ENCODE results near the gene ALDH16A1. TPM values are rescaled to one million over a fixed set of nuclear protein-coding genes. Genes with fewer than 3 reads are reported as not detected.
"Not testable (repeated sequence)": the region's sequence is repeated elsewhere in the genome, so short reads cannot be mapped to it uniquely, and the experiment has no call there.

ALDH16A1 gene
- total and polyA plus RNA-seq, 4 donors: 15.7 to 22.3 (median 17.1) TPM

DNA sequence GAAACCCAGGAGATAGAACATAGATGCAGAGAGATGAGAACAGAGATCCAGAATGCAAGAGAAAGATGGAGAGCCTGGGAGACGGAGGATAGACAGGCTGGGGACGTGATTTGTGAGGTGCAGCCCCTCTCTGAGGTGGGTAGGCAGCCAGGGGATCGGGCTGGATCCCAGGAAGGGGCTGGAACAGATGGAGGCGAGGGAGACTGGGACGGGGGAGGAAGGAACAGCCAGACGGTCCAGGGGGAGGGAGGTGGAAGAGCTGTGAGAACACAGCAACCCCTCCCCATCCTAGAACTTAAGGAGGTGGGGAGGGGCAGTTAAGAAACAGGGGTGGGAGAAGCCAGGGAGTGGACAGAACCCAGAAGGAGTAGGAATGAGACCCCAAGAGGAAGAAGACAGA lies 14.8 kb upstream of the ALDH16A1 start:
- Histone ChIP-seq H3K4me3 (ENCODE audit: low read depth, low read length) (no peak overlapping the region), H3K27me3 (ENCODE audit: control insufficient read depth, insufficient read depth, low read length) (peaks cover 97% of the 10 kb centered on the region), H3K4me1 (ENCODE audit: control insufficient read depth, insufficient read depth, low read length) (peaks cover 30% of the 10 kb centered on the region), H3K27ac (ENCODE audit: low read depth, low read length) (no peak overlapping the region), H3K9me3 (ENCODE audit: control insufficient read depth, insufficient read depth, low read length) (no peaks in the 10 kb centered on the region), H3K36me3 (ENCODE audit: control insufficient read depth, insufficient read depth, low read length) (no peaks in the 10 kb centered on the region)
- DNase-seq (ENCODE audit: low read depth in 4 of 6, low spot score in 6 of 6): peak in 1 of 6 donors; percentile 91
- WGBS (ENCODE audit: insufficient coverage): 10% methylated on average over 2 of the region's 6 CpGs

DNA sequence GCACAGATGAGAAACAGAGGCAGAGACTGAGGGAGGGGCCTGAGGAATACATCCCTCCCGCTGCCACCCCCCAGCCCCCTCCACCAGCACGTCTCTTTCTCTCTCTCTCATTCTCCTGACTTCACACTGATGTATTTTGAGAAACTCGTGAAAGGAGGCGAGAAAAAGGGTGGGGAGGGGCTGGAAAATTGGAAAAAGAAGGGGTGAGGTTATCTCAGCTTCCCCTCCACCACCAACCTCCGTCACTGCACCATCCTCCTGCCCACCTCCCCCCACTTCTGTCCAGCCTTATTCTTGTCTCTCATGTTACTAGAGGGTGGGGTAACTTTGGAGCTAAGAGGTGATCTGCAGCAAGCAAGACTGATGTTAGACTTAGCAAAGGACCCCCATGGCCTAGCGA lies 13.2 kb upstream of the ALDH16A1 start:
- no peak for DNase-seq (ENCODE audit: low read depth in 4 of 6, low spot score in 6 of 6)
- Histone ChIP-seq H3K27ac (ENCODE audit: low read depth, low read length) (no peak overlapping the region), H3K4me3 (ENCODE audit: low read depth, low read length) (no peak overlapping the region), H3K9me3 (ENCODE audit: control insufficient read depth, insufficient read depth, low read length) (no peaks in the 10 kb centered on the region), H3K27me3 (ENCODE audit: control insufficient read depth, insufficient read depth, low read length) (peaks cover 81% of the 10 kb centered on the region), H3K36me3 (ENCODE audit: control insufficient read depth, insufficient read depth, low read length) (no peaks in the 10 kb centered on the region), H3K4me1 (ENCODE audit: control insufficient read depth, insufficient read depth, low read length) (peaks cover 33% of the 10 kb centered on the region)
- WGBS (ENCODE audit: insufficient coverage): 78% methylated on average over 1 of the region's 6 CpGs

DNA sequence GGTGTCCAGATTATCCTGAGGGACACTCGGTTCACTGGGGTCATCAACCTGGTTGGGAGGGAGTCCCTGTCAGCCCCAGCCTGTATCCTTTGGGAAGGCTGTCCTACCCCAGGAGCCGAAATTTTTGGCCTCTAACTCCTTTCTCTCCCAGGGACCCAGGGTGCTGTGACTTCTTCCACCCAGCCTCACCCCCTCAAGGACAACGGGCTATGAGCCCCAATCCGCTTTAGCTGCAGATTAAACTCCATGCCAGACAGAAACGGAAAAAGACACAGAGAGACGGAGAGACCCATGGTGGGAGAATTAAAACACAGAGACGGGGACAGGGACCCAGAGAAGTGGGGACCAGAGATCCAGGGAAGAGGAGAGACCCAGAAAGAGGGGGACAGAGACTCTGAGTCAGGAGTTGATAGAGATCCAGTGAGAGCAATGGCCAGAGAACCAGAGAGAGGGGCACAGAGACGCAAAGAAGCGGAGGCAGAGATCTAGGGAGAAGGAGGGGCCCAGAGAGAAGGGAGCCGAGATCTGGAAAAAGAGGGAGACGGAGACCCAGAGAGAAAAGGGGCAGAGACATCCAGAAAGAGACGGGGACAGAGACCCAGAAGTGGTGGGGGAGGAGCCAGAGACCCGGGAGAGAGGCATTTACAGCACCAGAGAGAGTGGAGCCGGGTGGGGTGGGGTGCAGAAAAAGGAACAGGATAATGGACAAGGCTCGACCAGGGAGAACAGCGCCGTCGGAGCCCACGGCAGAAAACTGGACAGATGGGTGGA lies 12.4 kb upstream of the ALDH16A1 start:
- Histone ChIP-seq H3K4me3 (ENCODE audit: low read depth, low read length) (no peak overlapping the region), H3K36me3 (ENCODE audit: control insufficient read depth, insufficient read depth, low read length) (peaks cover 3% of the 10 kb centered on the region), H3K27ac (ENCODE audit: low read depth, low read length) (no peak overlapping the region), H3K9me3 (ENCODE audit: control insufficient read depth, insufficient read depth, low read length) (no peaks in the 10 kb centered on the region), H3K27me3 (ENCODE audit: control insufficient read depth, insufficient read depth, low read length) (peaks cover 73% of the 10 kb centered on the region), H3K4me1 (ENCODE audit: control insufficient read depth, insufficient read depth, low read length) (peaks cover 33% of the 10 kb centered on the region)
- no peak for DNase-seq (ENCODE audit: low read depth in 4 of 6, low spot score in 6 of 6)
- WGBS (ENCODE audit: insufficient coverage): 24% methylated on average over 16 of the region's 19 CpGs

DNA sequence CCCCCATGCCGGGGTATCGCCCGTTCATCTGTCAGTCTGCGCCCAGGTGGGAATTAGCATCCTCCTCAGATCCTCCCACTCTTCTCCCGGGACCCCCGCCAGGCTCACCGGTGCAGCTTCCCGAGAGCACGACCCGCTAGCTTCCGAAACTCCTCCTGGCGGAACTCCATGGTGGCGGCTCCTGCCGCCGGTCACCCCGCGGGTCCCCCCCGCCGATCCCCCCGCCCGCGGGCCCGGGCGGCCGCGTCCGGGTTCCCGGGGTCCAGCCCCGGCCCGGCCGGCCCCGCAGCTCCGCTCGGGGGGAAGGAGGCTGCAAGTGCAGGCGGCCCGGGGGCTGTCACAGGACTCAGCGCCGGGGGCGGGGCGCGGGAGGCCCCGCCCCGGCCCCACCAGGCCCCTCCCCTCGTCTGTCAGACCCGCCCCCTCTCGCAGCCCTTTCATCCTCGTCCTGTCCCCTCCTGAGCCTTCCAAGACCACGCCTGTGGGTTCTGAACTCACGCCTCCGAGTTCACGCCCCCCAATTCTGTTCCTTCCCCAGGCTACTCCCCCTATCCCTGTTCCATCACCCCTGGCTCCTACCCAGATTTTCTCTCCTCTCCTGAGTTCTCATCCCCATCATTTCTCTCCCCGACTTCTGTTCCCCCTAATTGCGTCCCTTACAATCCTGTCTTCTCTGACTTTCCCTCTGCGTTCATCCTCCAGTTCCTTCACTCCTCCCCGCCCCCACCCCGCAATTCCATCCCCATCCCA lies 11.6 kb upstream of the ALDH16A1 start, which contains the start of gene SLC17A7:
Gene SLC17A7, minus strand, starts transcription at position 318 of the 750 bp plus-strand sequence. Its CDS starts 148 bp downstream, at position 170.
- H3K27ac ChIP-seq (ENCODE audit: low read depth, low read length): no peak within 1 kb of the TSS
- no peaks in the 10 kb centered on the region for H3K9me3 ChIP-seq (ENCODE audit: control insufficient read depth, insufficient read depth, low read length)
- peaks cover 7% of the 10 kb centered on the region for H3K36me3 ChIP-seq (ENCODE audit: control insufficient read depth, insufficient read depth, low read length)
- no peak within 1 kb of the TSS for H3K4me3 ChIP-seq (ENCODE audit: low read depth, low read length)
- WGBS (ENCODE audit: insufficient coverage): 3% methylated on average over 53 of the region's 56 CpGs
- H3K27me3 ChIP-seq (ENCODE audit: control insufficient read depth, insufficient read depth, low read length): peaks cover 66% of the 10 kb centered on the region
- peak in 1 of 6 donors; percentile 72 for DNase-seq (ENCODE audit: low read depth in 4 of 6, low spot score in 6 of 6)
- H3K4me1 ChIP-seq (ENCODE audit: control insufficient read depth, insufficient read depth, low read length): peaks cover 29% of the 10 kb centered on the region

DNA sequence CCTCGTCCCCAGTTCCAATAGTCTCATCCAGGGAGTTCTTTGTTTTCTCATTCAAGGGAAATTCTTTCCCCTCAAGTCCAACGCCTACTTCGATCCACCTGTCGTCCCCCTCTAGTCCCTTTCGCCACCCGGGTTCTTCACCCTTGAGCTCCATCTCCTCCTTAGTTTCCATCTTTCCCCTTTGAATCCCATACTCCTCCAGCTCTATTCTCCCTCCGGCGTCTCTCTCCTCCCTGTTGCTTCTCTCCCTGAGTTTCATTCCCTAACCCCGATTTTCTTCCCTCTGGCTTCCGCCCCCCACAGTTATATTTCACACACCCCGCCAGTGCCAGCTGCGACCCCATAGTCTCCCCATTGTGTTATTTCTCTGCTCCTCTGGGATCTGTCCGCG lies 11.1 kb upstream of the ALDH16A1 start:
- Histone ChIP-seq H3K27me3 (ENCODE audit: control insufficient read depth, insufficient read depth, low read length) (peaks cover 60% of the 10 kb centered on the region), H3K36me3 (ENCODE audit: control insufficient read depth, insufficient read depth, low read length) (peaks cover 13% of the 10 kb centered on the region), H3K4me3 (ENCODE audit: low read depth, low read length) (no peak overlapping the region), H3K4me1 (ENCODE audit: control insufficient read depth, insufficient read depth, low read length) (peaks cover 24% of the 10 kb centered on the region), H3K9me3 (ENCODE audit: control insufficient read depth, insufficient read depth, low read length) (no peaks in the 10 kb centered on the region), H3K27ac (ENCODE audit: low read depth, low read length) (no peak overlapping the region)
- DNase-seq (ENCODE audit: low read depth in 4 of 6, low spot score in 6 of 6): no peak
- 15% methylated on average over 14 of the region's 14 CpGs for WGBS (ENCODE audit: insufficient coverage)

DNA sequence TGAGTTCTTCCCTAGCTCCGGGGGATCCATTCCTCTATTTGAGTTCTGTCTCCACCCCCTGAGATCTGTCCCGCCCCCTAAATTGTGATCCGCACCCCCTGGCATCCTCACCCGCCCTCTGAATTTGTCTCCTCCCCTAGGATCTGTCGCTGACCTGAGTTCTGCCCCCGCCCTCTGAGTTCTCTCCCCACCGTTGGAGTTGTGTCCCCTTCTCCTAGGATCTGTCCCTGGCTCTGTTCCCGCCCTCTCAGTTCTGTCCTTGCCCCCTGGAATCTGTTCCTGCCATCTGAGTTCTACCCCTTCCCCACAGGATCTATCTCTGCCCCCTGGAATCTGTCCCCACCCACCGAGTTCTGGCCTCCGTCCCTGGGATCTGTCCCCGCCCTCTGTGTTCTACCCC lies 10.7 kb upstream of the ALDH16A1 start:
- Histone ChIP-seq H3K27ac (ENCODE audit: low read depth, low read length) (no peak overlapping the region), H3K27me3 (ENCODE audit: control insufficient read depth, insufficient read depth, low read length) (peaks cover 56% of the 10 kb centered on the region), H3K4me1 (ENCODE audit: control insufficient read depth, insufficient read depth, low read length) (peaks cover 24% of the 10 kb centered on the region), H3K9me3 (ENCODE audit: control insufficient read depth, insufficient read depth, low read length) (no peaks in the 10 kb centered on the region), H3K4me3 (ENCODE audit: low read depth, low read length) (no peak overlapping the region), H3K36me3 (ENCODE audit: control insufficient read depth, insufficient read depth, low read length) (peaks cover 17% of the 10 kb centered on the region)
- 5% methylated on average over 11 of the region's 11 CpGs for WGBS (ENCODE audit: insufficient coverage)
- peak in 1 of 6 donors; percentile 65 for DNase-seq (ENCODE audit: low read depth in 4 of 6, low spot score in 6 of 6)

DNA sequence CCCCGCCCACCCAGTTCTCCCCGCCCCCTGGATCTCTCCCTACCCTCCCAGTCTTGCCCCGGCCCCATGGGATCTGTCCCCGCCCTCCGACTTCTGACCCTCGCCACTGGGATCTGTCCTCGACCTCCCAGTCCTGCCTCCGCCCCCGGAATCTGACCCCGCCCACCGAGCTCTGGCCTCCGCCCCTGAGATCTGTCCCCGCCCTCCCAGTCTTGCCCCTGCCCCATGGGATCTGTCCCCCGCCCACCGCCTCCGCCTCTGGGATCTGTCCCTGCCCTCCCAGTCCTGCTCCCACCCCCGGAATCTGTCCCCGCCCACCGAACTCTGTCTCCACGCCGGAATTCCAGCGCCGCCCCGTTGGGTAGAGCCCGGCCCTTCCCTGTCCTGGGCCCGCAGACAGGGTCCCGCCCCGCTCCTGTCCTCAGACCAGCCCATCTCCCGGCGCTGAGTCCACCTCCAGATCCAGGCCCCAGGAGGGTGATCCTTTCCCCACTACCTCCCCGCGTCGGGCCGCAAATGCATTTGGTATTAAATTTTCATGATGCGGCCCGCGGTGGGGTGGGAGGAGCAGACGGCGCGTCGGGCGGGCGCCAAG lies 10.2 kb upstream of the ALDH16A1 start:
- peak overlapping the region; percentile 86 for H3K27ac ChIP-seq (ENCODE audit: low read depth, low read length)
- H3K27me3 ChIP-seq (ENCODE audit: control insufficient read depth, insufficient read depth, low read length): peaks cover 51% of the 10 kb centered on the region
- peak in 1 of 6 donors; percentile 88 for DNase-seq (ENCODE audit: low read depth in 4 of 6, low spot score in 6 of 6)
- H3K36me3 ChIP-seq (ENCODE audit: control insufficient read depth, insufficient read depth, low read length): peaks cover 22% of the 10 kb centered on the region
- peak overlapping the region; percentile 59 for H3K4me3 ChIP-seq (ENCODE audit: low read depth, low read length)
- H3K9me3 ChIP-seq (ENCODE audit: control insufficient read depth, insufficient read depth, low read length): no peaks in the 10 kb centered on the region
- 0% methylated on average over 41 of the region's 43 CpGs for WGBS (ENCODE audit: insufficient coverage)
- H3K4me1 ChIP-seq (ENCODE audit: control insufficient read depth, insufficient read depth, low read length): peaks cover 24% of the 10 kb centered on the region

DNA sequence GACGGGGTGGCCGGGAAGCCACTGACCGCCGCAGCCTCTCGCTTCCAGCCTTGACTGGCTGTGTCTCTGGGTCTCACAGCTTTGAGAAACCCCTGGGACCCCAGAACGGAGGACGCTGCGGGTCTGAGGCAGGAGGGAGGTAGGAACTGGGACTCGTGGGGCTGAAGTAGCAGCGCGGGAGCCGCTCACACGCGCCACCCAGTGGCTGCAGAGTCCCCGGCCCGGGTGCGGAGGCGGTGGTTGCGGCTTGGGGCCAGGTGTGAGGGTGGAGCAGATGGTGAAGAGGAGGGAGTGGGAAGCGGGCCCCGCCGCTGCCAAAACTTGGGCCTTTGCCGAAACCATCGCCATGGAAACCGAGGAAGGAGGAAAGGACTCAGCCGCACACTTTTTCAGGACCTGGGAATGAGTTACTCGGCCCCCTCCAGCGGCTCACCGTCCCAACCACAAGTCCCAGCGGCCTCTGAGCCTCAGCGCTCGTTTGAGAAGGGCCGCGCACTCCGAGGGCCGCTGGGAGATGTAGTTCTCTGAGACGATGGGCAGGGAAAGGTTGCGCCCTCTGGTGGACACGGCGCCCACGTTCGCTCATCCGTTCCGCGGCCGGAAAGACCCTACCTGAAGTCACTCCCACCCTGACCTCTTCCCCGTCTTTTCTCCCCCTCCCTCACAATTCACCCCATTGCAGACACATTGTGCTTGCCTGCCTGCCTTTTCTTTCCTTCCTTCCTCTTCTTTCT lies 9.5 kb upstream of the ALDH16A1 start:
- DNase-seq (ENCODE audit: low read depth in 4 of 6, low spot score in 6 of 6): peak; percentile 88 to 99 (median 92)
- H3K27me3 ChIP-seq (ENCODE audit: control insufficient read depth, insufficient read depth, low read length): peaks cover 44% of the 10 kb centered on the region
- under 1% methylated on average over 42 of the region's 47 CpGs for WGBS (ENCODE audit: insufficient coverage)
- H3K4me3 ChIP-seq (ENCODE audit: low read depth, low read length): peak overlapping the region; percentile 59
- H3K36me3 ChIP-seq (ENCODE audit: control insufficient read depth, insufficient read depth, low read length): peaks cover 28% of the 10 kb centered on the region
- peaks cover 24% of the 10 kb centered on the region for H3K4me1 ChIP-seq (ENCODE audit: control insufficient read depth, insufficient read depth, low read length)
- no peaks in the 10 kb centered on the region for H3K9me3 ChIP-seq (ENCODE audit: control insufficient read depth, insufficient read depth, low read length)
- peak overlapping the region; percentile 86 for H3K27ac ChIP-seq (ENCODE audit: low read depth, low read length)

DNA sequence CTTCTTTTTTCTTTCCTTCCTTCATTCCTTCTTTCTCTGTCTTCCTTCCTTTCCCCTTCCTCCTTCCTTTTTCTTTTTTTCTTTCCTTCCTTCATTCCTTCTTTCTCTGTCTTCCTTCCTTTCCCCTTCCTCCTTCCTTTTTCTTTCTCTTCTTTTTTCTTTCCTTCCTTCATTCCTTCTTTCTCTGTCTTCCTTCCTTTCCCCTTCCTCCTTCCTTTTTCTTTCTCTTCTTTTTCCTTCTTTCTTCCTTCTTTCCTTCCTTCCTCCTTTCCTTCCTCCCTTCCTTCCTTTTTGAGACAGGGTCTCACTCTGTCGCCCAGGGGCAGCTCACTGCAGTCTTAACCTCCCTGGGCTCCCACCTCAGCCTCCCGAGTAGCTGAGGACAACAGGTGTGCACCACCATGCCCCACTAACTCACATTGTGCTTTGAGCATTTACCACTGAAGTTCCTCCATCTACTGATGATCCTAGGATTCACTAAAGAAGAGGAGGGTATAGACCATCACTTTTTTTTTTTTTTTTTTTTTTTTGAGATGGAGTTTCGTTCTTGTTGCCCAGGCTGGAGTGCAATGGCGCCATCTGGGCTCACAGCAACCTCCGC lies 8.8 kb upstream of the ALDH16A1 start:
- not testable (repeated sequence) for DNase-seq (ENCODE audit: low read depth in 4 of 6, low spot score in 6 of 6); H3K27ac ChIP-seq (ENCODE audit: low read depth, low read length); H3K4me3 ChIP-seq (ENCODE audit: low read depth, low read length); H3K9me3 ChIP-seq (ENCODE audit: control insufficient read depth, insufficient read depth, low read length)
- H3K36me3 ChIP-seq (ENCODE audit: control insufficient read depth, insufficient read depth, low read length): peaks cover 34% of the 10 kb centered on the region
- H3K27me3 ChIP-seq (ENCODE audit: control insufficient read depth, insufficient read depth, low read length): peaks cover 38% of the 10 kb centered on the region
- 60% methylated on average over 1 of the region's 5 CpGs for WGBS (ENCODE audit: insufficient coverage)
- H3K4me1 ChIP-seq (ENCODE audit: control insufficient read depth, insufficient read depth, low read length): peaks cover 24% of the 10 kb centered on the region

Data from spinal cord (tissue), 10 donors.